Loucy (cell line): ENCODE results near the gene PARD3B.

ENCODE experiments used
- CTCF ChIP-seq: fragments of 200-600 bp; sonication (generic); conservative IDR thresholded peaks from 2 replicates; pipeline ENCODE4 v1.5.1; 2014; ENCODE audit warnings: mild to moderate bottlenecking, antibody characterized with exemption, low read length
- EZH2phosphoT487 ChIP-seq: fragments of 200-600 bp; IDR thresholded peaks from 2 replicates; pipeline ENCODE4 v1.6.1; 2018; ENCODE audit warnings: antibody characterized with exemption, mild to moderate bottlenecking, moderate library complexity, borderline replicate concordance

- no peak for TF ChIP-seq CTCF
- TF ChIP-seq EZH2phosphoT487 = no peak
Observed at GRCh38 chr2:204888222-204888621, 342.9 kb downstream of the PARD3B start.
